ENCODE data around the gene SCARB1. TPM values are rescaled to one million over a fixed set of nuclear protein-coding genes. Genes with fewer than 3 reads are reported as not detected.

SCARB1 gene
- total and polyA plus RNA-seq, 2 of the 13 experiments (the other 11 are each of a cell fraction or from before 2014, with no cell fraction given): 63.4 to 160 TPM

DNA sequence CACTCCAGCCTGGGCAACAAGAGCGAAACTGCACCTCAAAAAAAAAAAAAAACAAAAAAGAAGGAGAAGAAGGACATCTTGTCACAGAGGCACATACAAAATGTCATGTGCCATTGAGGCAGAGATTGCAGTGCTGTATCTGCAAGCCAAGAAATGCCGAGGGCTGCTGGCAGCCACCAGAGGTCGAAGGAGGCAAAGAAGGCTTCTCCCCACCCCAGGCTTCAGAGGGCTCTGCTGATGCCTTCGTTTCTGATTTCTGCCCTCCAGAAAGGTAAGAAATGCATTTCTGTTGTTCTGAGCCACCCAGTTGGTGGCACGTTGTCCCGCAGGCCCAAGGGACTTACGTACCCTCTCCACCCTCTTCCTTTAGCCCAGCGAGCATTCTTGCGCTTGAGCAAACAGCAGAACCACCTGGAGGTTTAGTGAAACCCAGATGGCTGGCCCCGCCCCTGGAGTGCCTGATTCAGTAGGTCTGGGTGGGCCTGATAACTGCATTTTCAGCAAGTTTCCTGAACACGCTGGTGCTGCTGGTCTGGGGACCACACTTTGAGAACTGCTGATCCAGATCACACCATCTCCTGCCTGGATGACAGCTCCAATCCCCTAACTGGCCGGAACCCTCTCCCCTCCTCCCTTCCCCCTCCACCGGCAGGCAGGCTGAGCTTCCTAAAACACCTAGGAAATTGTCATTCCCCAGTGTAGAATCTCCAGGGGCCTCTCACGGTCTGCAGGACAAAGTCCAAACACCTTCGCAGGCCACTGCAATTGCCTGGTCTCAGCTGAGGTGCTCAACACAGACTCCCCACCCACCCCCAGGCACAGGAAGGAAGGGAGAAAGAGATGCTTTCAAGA is 21.1 kb upstream of the SCARB1 start (continued):
- TF ChIP-seq, protein P1, sequence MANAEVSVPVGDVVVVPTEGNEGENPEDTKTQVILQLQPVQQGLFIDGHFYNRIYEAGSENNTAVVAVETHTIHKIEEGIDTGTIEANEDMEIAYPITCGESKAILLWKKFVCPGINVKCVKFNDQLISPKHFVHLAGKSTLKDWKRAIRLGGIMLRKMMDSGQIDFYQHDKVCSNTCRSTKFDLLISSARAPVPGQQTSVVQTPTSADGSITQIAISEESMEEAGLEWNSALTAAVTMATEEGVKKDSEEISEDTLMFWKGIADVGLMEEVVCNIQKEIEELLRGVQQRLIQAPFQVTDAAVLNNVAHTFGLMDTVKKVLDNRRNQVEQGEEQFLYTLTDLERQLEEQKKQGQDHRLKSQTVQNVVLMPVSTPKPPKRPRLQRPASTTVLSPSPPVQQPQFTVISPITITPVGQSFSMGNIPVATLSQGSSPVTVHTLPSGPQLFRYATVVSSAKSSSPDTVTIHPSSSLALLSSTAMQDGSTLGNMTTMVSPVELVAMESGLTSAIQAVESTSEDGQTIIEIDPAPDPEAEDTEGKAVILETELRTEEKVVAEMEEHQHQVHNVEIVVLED (CRISPR knock-in tag; IDR thresholded peaks at IDR 0.05; ENCODE audit: borderline replicate concordance): peak; percentile 51; the same call in 1 of the 2 replicates
- TF ChIP-seq, protein P2, sequence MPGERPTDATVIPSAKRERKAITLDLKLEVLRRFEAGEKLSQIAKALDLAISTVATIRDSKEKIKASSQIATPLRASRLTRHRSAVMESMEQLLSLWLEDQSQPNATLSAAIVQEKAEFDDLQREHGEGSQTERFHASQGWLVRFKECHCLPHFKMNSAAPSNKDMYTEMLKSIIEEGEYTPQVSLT (CRISPR knock-in tag; IDR thresholded peaks at IDR 0.05; ENCODE audit: borderline replicate concordance, low read depth): no peak
- TF ChIP-seq ZNF280D (CRISPR knock-in tag; IDR thresholded peaks at IDR 0.05): peak; percentile 66; the same call in 1 of the 2 replicates
- TF ChIP-seq, protein P3, sequence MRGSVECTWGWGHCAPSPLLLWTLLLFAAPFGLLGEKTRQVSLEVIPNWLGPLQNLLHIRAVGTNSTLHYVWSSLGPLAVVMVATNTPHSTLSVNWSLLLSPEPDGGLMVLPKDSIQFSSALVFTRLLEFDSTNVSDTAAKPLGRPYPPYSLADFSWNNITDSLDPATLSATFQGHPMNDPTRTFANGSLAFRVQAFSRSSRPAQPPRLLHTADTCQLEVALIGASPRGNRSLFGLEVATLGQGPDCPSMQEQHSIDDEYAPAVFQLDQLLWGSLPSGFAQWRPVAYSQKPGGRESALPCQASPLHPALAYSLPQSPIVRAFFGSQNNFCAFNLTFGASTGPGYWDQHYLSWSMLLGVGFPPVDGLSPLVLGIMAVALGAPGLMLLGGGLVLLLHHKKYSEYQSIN (CRISPR knock-in tag; IDR thresholded peaks at IDR 0.05; ENCODE audit: borderline replicate concordance): no peak
- no peak; the same call in 1 of the 2 replicates for TF ChIP-seq ZNF710 (CRISPR knock-in tag; IDR thresholded peaks at IDR 0.05; ENCODE audit: borderline replicate concordance)
- no peak for TF ChIP-seq KLF15 (CRISPR knock-in tag; IDR thresholded peaks at IDR 0.05; ENCODE audit: borderline replicate concordance)
- no peak for TF ChIP-seq ZNF639 (CRISPR knock-in tag; conservative IDR thresholded peaks at IDR 0.05)
- TF ChIP-seq TCF7L2 (IDR thresholded peaks at IDR 0.05; ENCODE audit: low read depth, low read length): no peak
- TF ChIP-seq, protein P4, sequence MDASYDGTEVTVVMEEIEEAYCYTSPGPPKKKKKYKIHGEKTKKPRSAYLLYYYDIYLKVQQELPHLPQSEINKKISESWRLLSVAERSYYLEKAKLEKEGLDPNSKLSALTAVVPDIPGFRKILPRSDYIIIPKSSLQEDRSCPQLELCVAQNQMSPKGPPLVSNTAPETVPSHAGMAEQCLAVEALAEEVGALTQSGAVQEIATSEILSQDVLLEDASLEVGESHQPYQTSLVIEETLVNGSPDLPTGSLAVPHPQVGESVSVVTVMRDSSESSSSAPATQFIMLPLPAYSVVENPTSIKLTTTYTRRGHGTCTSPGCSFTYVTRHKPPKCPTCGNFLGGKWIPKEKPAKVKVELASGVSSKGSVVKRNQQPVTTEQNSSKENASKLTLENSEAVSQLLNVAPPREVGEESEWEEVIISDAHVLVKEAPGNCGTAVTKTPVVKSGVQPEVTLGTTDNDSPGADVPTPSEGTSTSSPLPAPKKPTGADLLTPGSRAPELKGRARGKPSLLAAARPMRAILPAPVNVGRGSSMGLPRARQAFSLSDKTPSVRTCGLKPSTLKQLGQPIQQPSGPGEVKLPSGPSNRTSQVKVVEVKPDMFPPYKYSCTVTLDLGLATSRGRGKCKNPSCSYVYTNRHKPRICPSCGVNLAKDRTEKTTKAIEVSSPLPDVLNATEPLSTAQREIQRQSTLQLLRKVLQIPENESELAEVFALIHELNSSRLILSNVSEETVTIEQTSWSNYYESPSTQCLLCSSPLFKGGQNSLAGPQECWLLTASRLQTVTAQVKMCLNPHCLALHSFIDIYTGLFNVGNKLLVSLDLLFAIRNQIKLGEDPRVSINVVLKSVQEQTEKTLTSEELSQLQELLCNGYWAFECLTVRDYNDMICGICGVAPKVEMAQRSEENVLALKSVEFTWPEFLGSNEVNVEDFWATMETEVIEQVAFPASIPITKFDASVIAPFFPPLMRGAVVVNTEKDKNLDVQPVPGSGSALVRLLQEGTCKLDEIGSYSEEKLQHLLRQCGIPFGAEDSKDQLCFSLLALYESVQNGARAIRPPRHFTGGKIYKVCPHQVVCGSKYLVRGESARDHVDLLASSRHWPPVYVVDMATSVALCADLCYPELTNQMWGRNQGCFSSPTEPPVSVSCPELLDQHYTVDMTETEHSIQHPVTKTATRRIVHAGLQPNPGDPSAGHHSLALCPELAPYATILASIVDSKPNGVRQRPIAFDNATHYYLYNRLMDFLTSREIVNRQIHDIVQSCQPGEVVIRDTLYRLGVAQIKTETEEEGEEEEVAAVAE (CRISPR knock-in tag; IDR thresholded peaks at IDR 0.05; ENCODE audit: borderline replicate concordance): no peak; the same call in 1 of the 2 replicates
- no peak for TF ChIP-seq TCF12 (IDR thresholded peaks at IDR 0.05)
- no peak for TF ChIP-seq TCF12 (CRISPR knock-in tag; IDR thresholded peaks at IDR 0.05)
